ENCODE results near the gene TTLL1.

The TTLL1 gene

DNA sequence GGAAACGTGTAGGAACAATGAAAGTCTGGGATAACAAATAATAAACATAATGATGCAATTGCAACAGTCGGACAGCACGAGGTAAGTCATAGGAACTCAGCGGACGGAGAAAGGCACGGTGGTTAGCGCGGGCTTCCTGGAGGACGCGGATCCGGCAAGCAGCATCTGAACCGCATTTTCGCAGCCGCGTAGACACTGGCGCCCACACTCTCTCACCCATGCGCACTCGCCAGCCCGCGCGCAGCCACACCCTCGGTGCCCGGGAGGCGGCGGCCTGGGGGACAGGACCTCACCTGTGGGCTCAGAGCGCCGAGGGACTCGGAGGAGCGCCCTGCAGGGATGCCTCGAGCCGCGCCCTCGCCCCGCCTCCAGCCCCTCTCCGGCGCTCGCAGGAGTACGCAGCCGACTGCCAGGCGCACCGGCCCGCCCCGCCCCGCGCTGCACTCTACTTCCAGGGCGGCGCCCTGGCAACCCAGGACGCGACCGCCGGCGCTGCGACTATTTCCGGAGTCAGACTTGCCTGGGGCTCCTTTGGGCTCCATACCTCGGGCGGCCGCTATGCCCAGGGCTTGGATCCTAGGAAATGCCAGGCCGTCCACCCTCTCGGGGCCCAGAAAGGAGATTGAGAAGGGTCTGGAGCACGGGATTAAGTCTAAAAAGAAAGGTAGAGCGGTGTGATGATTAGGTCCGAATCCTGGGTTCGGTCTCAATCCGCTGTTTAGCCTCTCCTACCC, at the start of gene TTLL1:
Gene TTLL1, minus strand, starts transcription at position 408 of the 734 bp plus-strand sequence. CDS start 13,805 bp downstream, outside the sequence.
- peak; percentile 89 for DNase-seq

DNA sequence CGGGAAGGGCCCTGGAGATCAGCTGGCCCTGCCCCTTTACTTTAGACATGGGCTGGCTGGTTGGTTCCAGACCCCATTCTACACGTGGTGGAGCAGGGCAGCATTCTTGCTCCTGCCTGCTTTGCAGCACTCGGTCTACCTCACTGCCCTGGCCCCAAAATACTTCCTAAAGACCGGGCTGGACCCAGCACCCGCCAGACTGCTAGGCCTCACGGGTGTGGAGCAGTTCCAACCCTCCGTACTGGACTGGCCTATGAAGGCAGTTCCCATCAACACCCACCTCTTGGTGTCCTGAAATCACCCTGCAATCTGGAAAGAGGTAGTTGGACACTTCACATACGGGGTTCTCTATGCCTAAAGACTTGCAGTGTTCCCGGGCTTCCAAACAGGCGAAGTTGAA, 47.6 kb upstream of the TTLL1 start:
- no peak for DNase-seq

DNA sequence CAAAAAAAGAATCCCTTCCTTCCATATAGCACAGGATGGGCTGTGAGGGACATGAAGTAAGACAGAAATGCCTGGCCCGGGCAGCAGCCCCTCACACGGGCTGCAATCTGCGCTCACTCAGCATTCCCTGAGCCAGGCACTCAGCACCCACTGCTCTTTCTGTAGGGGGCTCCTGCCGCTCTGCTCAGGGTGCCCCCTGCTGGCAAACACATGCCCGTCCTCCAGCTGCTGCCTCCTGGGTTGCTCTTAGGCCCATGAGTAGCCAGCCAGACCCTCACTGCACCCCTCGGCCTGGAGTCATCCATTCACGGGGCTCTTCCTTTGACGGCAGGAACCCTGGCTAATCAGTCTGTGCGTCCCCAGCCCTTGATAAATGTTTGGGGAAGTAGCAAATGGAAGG, 47.1 kb upstream of the TTLL1 start:
- peak; percentile 45 for DNase-seq

DNA sequence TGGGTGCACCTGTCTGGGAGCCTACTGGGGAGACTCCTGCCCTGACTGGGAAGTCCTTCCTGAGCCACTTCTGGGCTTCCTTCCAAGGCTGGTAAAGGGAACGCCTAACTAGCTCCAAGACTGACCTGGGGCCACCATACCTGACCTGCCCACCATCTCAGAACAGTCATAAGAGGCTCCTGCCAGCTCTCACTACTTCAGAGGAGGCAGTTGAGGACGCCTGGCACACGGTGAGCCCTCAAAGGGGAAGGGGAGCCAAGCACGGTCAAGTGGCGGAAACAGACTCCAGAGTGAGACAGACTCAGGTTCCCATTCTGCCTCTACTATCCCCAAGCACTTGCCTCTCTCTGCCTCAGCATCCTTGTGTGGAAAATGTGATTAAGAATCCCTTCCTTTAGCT, 46.4 kb upstream of the TTLL1 start:
- DNase-seq: no peak

DNA sequence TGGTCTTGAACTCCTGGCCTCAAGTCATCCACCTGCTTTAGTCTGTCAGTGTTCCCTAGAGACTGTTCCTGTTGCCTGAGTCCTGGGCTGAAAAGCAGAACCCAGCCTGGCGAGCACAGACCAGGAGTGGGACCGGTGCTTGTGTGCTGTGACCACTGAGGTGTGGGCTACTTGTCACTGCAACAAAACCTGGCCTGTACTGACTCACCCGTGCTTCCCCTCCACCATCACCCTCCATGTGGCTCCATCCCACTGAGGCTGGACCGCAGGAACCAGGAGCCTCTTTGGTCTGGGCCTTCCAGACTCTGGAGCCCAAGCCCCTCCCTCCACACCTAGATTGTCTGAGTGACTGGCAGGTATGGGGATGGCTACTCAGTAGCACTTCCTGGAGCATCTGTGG, 45.4 kb upstream of the TTLL1 start:
- no peak for DNase-seq

DNA sequence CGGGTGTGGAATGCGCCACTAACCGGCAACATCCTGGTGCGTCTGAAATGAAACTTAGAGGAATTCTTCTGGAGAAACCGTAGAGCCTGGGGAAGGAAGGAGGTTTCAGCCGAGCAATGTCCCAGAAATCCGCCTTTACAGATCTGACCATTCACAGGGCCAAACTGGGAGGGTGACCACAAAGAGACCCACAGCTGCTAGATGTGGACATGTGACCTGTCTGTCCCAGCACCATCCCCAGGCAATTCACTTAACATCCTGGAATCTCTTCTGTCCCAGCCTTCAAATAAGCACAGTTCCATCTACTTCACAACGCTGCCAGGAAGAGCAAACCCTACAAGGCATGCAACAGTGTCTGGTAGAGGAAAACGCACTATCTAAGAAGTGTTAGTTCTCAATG, 44.2 kb upstream of the TTLL1 start:
- no peak for DNase-seq

DNA sequence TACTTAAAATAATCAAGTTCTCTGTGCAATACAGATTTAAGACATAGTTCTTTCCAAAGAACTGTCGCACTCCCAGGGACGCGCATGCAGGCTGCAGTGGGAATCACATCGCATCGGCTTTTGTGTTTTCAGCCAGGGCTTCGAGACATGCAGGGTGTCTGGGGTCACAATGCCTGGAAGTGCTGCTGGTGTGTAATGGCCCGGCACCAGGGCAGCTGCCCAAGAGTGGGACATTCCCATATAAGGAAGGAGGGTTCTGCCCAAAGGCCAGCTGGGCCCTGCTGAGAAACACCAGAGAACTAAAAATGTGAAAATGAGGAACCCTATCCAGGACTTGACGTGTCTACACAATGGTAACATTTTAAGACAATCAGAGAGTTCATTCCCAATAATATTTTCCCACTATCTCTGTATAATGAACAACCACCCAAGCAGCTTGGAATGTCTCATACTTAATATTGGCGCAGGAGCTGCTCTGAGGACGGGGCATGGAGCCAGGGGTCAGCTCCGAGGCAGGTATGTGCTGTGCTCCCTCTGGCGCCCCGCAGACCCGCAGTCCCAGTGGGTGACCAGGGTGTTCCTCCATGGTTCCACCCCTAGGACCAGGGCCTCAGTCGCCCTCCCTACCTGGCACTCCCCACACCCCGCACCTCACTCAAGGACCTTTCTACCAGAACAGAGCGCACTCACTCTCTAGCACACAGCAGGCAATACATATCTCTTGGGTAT, 42.7 kb upstream of the TTLL1 start:
- DNase-seq: no peak

DNA sequence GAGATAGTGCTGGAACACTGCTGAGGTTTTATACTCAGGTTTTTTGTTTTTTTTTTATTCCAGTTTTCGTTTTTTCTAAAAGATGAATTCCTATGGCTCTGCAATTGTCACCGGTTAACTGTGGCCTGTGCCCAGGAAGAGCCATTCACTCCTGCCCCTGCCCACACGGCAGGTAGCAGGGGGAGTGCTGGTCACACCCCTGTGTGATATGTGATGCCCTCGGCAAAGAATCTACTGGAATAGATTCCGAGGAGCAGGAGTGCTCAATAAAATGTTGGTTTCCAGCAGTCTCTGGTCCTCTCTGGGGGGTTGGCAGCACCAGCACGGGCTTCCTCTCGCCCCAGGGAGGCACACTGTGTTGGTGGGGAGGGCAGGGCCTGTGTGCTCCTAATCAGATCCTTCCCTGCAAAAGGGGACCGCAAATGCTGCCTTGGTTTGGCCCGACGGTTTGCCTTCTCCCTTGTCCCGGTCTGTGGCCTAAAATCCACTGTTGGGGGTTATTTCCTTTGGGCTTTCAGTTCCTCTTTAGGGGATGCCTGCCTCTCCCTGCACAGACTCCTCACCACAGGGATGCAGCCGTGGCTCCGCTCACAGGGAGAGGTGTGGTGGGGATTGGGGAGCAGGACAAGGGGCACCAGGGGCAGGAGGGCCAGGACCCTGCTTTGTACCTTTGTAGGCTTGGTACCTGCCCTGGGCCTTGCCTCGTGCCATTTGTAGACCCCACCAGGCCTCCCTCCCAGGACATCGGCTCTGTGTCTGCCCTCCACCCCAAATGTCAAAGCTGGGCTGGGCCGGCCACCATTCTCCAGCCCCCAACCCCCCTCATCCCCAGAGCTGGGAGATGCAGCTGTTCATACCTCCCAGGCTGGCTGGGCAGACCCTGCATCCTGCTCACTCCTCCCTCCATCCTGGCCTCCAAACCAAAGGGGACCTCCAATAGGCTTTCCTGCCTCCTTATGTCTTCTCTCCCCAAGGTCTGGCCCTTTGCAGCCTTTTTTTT, 40.5 kb upstream of the TTLL1 start:
- no peak for DNase-seq

DNA sequence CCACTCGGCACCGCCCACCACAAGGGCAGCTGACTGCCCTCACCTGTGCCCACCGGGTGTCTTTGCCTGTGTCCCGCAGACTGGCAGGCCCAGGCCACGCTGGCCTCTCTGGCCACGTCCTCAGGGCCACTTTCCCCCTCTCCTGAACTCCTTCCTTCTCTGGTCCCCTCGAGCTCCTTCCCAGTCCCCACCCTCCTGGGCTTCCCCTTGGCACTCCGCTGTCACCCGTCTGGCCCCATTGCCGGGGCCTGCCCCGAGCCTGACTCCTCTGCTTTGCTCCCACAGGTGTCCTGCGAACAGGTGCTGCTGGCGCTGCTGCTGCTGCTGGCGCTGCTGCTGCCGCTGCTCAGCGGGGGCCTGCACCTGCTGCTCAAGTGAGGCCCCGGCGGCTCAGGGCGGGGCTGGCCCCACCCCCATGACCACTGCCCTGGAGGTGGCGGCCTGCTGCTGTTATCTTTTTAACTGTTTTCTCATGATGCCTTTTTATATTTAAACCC, 39.8 kb upstream of the TTLL1 start:
- DNase-seq: no peak

DNA sequence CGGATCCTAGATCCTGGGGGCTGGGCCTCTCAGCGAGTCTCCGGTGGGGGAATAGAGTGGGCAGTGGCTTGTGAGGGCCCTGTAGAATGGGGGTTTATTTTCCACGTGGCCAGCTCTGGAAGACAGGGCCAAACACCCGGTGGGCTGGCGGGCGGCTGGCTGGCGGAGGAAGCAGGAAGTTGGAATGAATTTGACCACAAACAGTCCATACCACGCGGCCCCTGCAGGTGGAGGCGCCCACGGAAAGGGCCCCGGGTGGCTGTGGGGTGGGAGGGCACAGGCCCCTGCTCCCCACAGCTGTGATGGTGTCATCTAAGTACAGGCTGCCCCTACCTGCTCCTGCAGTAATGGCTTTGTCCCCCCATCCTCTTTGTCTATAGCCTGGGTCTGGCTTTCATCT, 38.9 kb upstream of the TTLL1 start:
- no peak for DNase-seq

DNA sequence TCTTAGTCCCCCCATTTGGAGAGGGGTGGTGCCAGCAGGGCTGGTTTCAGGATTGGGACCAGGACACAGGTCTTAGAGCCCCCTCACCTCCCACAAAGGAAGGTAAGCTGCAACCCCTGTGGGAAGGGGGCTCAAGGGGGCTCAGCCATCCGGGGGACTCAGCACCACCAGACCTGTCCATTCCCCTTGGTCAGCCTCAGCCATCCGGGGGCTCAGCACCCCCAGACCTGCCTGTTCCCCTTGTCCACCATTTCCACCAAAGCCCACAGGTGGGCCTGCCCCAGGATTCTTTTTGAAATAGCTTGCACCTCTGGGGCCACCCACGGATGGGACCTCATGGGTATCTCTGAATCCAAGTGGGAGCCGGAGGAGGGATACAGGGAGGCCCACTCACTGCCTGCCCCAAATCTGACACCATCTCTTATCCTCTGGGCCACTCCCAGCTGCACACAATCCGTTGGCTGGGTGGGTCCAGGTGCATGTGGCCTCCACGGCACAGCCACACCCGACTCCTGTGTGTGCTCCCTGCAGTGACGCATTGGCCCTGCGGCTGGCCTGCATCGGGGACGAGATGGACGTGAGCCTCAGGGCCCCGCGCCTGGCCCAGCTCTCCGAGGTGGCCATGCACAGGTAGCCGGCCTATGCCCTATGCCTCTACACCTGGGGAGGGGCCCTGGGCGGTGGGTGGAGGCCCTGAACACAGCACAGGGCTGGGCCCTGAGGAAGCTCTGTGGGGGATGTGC, 38.1 kb upstream of the TTLL1 start:
- DNase-seq: no peak

DNA sequence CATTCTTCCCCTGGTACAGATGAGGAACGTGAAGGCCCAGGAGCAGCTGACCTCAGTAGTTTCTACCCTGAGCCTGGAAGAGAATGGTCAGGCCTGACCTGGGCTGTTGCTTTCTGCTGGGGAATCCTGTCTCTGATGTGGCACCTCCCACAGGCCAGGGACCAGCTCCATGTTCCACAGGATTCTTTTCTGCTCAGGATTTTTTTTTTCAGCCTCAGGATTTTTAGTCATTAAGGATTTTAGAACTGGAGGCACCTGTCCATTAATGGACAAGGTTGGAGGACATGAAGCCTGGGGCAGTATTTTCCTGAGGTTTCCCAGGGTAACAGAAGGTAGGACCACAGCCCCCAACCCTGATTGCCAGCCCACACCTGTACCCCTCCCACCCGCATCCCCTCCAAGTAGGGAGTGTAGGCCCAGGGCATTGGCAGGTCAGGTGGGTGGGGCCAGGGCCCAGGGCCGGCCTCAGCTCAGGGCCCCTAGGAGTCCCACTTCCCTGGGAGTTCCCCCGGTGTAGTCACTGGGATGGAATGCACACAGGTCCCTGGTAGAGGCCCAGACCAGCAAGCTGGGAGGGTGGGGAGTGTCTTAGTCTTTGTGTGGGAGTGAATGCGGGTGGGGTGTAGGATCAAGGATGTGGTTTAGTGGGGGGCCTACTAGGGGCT, 37.4 kb upstream of the TTLL1 start:
- DNase-seq: no peak

DNA sequence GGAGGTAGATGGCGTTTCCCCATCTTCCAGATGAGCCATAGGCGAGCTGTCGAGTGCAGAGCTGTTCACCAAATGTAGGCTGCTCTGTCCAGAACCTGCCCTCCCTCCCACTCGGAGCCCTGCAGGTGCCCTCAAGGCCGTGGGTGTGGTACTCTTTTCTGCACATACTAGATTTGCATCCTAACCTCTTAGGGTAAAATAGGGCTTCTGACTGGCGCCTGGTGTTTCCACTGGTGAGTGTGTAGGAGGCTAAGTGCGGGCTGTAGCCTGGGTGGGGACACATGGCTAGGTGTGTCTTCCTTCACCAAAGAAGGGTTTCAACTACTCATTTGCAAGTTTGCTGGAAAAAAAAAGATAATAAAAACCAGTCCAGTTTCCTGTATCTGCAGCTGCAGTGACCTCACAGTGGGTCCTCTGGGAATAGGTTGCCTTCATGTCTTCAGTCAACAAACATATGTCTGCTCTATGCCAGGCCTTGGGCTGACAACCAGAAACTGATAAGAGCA, 29.8 kb upstream of the TTLL1 start:
- no peak for DNase-seq

DNA sequence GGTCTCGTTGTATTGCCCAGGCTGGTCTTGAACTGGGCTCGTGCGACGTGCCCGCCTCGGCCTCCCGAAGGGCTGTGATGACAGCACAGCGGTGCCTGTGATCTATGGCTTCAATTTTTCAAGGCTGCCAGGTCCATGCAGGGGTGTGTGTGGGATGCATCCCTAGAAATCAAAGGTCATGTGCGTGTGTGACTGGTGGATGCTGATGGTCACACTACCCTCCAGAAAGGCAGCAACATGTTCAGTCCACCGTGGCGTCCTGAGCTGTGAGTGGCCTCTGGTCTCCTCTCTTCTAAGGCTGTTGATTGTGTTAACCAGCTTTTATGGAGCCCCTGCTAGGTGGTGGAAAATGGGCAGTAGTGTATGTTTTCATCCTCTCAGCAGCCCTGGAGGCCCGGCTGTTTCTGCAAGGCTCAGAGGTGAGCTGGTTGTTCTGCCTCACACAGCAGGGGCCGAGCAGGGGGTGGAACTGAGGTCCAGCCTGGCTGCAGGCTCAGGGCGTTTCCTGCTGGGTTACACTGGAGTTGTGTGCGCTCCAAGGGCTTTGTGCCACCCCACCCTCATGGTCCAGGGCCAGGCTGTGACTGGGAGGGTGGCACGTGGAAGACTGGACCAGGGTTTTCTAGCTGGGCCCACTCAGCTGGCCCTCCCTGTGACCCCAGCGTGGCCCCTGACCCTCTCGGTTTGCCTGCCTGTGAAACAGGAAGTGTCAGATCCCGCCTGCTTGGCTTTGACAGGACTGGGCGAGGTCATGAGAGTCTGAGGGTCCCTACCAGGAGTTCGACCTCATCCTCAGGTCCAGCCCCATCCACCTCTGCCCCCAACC, 29.0 kb upstream of the TTLL1 start:
- no peak for DNase-seq

DNA sequence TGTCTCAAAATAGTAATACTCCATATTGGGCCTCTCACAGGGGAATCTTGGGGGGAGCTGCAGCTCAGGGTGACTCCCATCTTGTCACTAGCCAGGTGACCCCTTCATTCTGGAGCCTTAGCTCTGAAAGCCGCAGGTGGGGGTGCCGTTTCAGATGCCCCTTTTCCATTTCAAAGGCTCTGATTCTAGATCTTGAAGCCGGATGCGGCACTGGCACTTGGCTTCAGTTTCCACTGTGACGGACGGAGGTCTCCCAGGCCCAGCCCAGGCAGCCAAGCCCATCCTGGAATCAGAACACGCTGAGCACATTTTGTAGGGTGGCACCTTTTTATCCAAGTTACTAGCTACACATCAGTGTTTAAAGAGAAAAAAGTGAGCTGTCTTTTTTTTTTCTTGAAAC, 27.7 kb upstream of the TTLL1 start:
- DNase-seq: no peak

DNA sequence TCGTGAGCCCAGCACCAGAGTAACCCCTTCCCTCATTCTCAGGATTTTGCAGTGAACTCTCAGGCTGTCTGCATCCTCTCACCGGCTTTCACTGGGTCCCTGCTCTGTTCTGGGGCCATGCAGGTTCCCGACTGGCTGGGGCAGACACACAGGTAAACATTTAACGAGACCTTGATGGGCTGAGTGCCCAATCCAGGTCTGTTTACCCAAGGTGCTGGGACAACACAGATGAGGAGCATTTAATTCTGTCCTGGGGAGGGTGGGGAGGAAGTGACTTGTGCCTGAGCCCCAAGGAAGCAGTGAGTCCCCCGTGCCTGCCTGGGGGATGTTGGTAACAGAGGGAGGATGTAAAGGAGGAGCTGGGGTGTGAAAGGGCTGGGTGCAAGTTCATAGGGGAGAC, 25.8 kb upstream of the TTLL1 start:
- DNase-seq: no peak

DNA sequence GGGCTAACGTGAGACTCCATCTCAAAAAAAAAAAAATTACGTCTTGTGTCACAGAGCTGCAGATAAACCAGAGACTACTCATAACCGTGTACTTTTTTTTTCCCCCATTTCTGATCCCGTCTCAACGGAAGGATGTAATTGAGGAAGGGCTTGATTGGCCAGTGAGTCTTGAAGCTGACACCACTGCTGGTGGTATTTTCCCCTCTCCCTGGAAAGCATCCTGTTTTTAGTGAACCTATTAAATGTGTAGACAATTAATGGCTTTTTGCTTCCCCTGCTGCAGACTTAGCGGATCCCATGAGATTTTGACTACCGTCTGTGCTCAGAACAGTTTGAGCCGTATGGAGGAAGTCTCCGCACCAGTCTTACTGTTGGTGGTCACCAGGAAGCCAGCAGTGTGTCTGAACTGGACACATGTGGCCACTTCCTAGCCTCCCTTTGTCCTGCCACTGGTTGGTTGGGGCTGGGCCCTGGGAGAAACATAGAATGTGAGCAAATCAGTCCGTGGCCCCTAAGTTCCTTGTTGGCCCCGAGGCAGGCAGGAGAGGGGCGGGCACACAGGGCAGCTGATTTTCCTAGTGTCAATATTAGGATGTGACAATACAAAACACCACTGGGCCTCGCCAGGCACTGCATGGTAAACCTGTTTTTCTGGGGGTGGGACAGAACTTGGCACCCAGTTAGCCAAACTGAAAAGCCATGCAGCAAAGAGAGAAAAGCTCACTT, 24.5 kb upstream of the TTLL1 start:
- DNase-seq: no peak

DNA sequence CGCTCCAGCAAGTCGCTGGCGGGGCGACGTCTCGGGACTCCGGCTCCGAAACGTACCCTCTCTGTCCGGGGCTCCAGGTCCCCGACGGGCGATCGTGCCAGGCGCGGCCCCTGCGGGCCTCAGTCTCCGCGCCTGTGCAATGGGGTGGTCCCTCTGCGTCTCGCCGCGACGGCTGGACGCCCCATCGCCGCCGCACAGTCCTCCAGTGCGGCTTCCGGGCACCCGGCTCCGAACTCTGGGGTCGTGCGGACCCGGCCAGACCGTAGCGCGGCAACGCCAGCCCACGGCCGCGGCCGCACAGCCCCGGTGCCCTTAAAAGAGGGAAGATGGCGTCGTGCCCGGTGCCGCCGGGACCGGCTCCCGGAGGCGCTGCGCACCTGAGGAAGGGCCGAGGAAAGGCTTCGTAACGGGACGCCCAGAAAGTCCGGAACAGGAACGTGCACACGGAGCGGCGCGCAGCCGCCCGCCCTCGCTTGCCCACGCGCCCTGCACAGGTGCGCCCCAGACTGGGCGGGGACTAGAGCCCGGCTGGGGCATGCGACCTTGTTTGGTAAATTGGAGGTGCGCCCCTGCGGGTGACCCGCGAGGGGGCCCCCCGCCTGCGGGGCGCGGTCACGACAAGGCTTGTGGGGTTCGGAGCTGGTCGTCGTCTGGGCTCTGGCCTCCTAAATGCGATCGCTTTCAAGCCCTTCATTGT, 21.9 kb upstream of the TTLL1 start:
- DNase-seq: peak; percentile 48

DNA sequence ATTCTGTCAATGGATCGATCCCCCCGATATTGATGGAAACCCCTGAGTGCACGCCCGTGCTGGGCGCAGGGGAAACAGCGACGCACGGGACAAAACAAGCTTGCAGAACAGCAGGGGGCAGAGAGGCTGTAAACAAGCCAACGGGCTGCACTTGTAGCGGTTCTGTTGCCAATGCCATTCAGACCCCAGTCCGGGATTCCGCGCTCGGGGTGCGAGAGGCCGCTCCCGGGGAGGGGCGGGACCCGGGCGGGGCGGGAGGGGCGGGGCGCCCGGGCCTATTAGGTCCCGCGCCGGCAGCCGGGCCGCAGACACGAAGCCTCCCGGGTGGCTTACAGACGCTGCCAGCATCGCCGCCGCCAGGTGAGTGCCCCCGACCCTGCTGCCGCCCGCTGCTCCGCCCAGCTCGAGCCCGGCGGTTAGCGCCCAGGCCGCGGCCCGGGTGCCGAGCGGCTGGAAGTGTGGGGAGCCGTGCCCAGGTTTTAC, 21.3 kb upstream of the TTLL1 start, which contains the start of gene BIK:
Gene BIK, plus strand, starts transcription at position 307 of the 483 bp plus-strand sequence. CDS start 13,273 bp downstream, outside the sequence.
- DNase-seq: peak; percentile 41
